GM18508 (cell line): Measurements from ENCODE around the gene BPIFB2.

Experiments
- ATAC-seq: cut with Tn5 transposase; IDR thresholded peaks from one replicate; pipeline ENCODE4 v1.9.1; 2021; ENCODE audit warnings: moderate number of reproducible peaks; ENCODE audit not compliant: insufficient read depth, unreplicated experiment

The BPIFB2 gene

DNA sequence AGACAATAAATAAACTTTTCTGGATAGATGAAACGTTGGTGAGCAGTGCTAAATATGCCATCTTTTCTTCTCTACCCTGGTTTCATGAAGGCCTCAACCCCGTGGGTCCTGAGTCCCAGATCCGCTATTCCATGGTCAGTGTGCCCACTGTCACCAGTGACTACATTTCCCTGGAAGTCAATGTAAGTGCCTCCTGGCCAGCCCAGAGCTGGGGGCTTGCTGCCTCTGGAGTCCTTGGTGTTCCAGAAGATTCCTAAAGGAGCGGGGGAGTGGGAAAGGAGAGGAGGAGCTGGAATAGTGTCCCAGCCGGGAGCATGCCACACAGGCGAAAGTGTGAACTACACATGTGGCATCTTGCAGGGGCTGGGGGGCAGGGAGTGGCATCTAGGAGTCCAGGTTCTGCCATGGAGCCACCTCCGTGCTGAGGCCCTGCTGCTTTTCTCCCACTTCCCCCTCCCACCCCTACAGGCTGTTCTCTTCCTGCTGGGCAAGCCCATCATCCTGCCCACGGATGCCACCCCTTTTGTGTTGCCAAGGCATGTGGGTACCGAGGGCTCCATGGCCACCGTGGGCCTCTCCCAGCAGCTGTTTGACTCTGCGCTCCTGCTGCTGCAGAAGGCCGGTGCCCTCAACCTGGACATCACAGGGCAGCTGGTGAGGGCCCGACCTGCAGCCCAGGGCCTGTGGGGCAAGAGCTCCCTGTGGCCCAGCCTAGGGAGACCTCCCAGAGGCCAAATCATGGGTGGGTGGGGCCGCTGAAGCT lies 10.8 kb downstream of the BPIFB2 start:
- no peak for ATAC-seq

DNA sequence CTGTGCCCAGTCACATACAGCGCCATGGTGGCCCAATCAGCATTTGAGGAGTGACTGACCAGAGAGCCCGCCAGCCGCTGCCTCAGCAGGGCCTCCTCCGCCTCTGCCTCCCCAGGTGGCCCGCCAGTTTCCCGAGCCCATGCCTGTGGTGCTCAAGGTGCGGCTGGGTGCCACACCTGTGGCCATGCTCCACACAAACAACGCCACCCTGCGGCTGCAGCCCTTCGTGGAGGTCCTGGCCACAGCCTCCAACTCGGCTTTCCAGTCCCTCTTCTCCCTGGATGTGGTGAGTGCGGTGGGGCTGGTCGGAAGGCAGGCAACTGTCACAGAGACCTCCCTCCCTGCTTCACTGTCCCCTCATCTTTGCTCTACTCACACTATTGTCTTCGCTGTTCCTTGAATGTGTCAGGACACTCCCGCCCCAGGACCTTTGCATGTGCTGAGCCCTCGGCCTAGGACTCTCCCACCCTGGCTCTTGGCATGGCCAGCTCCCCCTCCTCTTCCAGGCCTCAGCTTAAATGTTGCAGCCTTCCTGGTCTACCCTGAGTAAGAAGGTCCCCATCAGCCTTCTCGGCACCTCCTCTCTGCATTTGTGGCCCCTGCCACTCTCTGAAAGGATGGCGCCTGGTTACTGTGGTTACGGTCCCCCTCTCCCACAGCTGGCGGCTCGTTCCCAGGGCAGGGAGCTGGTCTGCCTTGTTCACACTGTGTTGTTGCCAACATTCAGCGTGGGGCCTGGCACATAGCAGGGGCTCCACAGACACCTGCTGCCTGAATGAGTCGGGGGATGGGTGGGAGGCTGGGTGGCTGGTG lies 12.2 kb downstream of the BPIFB2 start:
- no peak for ATAC-seq

DNA sequence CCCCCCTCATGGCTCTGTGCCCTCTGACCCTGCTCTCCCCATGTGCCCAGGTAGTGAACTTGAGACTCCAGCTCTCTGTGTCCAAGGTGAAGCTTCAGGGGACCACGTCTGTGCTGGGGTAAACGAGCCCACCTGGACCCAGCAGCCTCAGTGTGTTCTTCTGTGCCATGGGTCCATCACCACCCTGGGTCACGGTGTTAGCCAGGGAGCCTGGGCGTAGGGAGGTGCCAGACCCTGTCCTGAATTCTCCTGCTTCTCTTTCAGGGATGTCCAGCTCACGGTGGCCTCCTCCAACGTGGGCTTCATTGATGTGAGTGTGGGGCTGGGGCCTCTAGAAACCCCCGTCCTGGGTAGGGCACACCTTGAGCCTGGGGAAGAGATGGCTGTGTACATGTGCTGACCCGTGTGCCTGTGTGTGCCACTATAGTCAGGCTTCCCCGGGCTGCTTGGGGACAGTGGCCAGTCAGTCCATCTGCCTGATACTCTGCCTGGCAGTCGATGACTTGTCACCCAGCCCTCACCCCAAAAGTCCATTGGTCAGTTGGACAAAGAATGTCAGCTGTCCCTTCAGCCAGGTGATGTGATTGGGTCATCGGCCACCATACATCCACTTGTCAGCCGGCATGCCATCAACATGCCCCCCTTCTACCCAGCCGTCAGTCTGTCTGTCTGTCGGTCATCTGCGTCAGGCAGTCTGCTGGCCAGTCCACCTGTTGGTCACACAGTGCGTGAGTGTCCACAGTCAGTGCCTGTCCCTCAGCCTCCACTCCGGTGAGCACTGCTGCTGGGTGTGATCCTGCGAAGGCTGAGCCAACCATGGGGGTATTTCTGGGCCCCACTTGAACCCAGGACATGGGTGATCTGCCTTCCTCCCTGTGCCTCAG lies 13.0 kb downstream of the BPIFB2 start:
- no peak for ATAC-seq

GRCh38 chr20:33021879-33022278 lies 14.4 kb downstream of the BPIFB2 start:
- ATAC-seq: no peak

DNA sequence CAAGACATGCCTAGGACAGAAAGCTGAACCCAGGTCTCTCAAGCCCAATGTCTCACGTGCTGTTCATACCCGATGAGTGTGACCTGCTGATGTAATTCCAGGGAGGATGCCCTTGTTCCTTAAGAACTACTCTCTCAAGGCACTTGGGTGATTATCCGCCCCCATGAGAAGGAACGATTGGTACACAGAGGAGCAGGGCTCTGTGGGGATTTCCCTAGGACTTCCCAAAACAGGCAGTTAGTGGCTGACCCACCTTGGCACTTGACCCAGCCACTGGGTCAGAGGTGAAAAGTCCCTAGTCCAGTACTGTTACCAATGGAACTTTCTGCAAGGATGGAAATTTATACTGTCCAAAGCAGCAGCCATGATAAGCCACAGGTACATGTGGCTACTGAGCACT lies 14.8 kb downstream of the BPIFB2 start:
- no peak for ATAC-seq

DNA sequence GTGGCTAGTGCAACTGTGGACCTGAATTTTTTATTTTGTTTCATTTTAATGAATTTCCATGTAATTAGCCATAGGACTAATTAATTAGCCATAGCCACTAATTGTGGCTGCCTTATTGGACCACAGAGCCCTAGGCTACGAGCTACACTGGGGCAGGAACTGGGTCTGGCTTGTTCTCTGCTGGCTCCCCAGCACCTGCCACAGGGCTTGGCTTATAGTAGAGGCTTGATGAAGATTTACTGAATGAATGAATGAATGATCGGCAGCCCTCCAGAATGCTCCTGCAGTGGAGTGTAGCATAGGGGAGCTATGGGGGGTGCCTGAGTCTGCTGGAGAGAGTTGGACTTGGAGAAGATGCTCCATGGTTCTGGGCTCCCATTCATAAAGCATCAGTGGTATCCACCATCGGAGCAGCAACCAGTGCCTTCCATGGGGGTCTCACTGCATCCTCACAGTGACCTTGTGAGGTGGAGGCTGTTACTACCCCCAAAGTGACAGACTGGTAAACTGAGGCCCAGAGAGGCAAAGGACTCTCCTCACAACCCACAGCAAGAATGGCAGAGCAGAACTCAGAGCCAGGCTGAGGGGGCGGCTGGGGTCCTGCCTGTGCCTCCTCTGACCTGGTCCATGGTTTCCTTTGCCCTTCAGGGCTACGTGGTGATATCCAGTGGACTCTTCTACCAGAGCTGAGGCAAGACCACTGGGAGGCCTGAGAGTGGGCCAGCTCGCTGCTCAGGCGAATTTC lies 15.4 kb downstream of the BPIFB2 start:
- ATAC-seq: no peak

- no peak for ATAC-seq
These were observed 16.1 kb downstream of the BPIFB2 start for GRCh38 chr20:33023439-33024242.

DNA sequence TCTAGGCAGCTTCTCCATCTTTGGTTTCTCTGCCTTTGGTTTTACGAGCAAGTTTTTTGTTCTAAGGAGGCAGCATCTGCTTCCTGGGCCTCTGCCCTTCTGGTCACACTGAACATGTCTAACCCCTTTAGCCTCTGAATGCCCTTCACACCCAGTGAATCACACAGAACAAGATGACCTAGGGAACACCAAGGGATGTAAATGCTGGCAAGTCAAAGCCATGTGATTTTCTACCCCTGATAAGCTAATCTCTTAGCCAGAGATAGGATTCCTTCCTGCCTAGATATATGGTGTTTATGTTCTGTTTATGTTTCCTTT lies 16.7 kb downstream of the BPIFB2 start:
- no peak for ATAC-seq

DNA sequence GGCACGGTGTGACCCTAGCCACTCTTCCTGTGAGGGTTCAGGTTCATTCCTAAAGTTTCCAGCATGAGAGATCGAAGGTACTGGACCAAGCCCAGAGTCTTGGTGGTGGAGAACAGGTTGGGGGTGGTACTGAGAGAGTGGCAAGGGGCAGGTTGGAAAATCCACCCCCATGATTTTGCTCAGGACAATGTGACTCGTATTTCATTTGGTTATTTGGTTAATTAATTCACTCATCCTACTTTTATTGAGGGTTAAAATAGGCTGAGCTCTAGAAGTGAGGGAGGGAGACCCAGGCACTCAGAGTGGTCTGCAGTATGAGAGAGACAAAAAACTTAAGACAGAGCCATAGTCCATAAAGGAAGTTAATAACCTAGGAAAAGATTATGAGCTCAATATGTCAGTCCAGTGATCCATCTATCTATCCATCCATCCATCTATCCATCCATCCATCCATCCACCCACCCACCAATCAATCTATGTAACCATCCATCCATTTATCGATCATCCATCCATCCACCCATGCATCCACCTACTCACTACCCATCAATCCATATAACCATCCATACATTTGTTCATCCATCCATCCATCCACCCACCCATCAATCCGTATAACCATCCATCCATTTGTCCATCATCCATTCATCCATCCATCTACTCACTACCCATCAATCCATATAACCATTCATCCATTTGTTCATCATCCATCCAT lies 17.3 kb downstream of the BPIFB2 start:
- no peak for ATAC-seq

DNA sequence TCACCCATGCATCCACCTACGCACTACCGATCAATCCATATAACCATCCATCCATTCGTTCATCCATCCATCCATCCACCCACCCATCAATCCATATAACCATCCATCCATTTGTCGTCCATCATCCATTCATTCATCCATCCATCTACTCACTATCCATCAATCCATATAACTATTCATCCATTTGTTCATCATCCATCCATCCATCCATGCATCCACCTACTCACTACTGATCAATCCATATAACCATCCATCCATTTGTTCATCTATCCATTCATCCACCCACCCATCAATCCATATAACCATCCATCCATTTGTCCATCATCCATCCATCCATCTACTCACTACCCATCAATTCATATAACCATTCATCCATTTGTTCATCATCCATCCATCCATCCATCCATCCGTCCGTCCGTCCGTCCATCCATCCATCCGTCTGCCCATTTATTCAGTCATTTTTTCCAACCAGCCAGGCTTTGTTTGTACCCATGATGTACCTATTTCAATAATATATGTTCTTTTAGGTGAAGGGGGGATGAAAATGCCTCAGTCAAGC lies 17.9 kb downstream of the BPIFB2 start:
- ATAC-seq: no peak

- no peak for ATAC-seq
These were observed 18.7 kb downstream of the BPIFB2 start for GRCh38 chr20:33026072-33026778.

DNA sequence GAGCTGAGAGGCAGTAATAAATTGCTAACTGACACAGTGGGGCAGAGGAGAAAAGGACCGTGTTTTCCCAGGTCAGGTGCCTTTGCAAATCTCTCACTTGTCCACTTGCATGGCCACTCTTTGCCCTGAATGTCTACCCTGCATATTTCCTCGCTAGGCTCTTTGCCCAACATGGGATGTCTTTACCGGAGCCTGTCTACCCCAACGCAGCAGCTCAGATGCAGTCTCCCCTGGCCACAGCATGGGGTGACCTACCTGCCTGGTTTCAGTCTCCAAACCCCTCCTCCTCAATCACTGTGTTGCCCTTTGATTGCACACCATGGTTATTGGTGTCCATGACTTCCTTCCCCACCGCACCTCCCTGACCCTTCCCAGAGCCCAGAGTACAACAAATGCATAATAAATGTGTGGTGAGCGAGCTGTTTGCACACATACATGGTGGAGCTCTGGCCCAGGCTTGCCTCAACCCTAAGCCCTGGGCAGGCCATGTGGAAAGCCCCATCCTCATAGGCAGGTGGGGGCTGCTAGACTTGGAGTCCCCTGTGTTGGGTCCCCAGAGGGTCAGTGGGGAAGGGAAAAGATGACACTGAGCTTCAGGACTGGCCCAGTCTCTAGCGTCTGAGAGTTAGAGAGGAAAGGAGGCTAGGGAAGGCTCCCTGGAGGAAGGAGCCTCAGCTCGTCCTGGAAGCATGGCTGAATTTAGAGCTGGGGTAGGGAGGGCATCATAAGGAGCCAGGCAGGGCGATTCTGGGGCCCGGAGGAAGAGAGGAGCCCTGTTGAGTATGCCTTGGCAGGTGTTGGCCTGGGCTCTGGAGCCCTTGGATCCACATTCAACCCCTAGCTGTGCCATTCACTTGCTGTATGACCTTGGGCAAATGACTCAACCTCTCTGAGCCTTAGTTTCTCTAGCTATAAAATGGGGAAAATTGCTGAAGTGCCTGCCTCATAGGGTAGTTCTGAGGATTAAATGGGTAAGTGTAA lies 19.6 kb downstream of the BPIFB2 start:
- ATAC-seq: no peak

- no peak for ATAC-seq
These were observed 20.6 kb downstream of the BPIFB2 start for GRCh38 chr20:33027769-33028751.

DNA sequence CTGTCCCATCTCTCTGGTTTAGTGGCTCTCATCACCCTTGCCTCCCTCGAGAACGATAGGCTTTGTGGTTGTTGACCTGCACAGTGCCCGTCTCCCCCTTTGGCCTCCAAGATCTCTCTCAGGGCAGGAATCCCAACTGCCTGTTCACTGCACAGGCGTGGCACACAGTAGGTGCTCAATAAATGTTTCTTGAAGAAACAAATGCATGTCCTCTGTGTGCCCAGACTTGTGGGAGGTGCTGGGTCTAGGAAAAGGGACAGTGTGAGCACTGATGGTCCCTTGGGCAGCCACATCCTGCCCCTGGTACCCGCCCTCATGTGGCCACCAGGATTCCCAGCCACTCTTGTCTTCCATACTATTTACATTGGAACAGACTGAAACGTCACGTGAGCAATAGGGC lies 21.4 kb downstream of the BPIFB2 start:
- ATAC-seq: no peak

- no peak for ATAC-seq
These were observed 22.6 kb downstream of the BPIFB2 start for GRCh38 chr20:33030076-33030475.

- no peak for ATAC-seq
These were observed 23.1 kb downstream of the BPIFB2 start for GRCh38 chr20:33030569-33030968.
